Measurements from ENCODE around the gene HOXA3. TPM values are rescaled to one million over a fixed set of nuclear protein-coding genes. Genes with fewer than 3 reads are reported as not detected.
A peak's percentile ranks its signal among the peaks of the same experiment; 100 is the strongest.

HOXA3 gene
- total and polyA plus RNA-seq, 2 of the 13 experiments (the other 11 are each of a cell fraction or from before 2014, with no cell fraction given), result 2.9 to 4.6 TPM

DNA sequence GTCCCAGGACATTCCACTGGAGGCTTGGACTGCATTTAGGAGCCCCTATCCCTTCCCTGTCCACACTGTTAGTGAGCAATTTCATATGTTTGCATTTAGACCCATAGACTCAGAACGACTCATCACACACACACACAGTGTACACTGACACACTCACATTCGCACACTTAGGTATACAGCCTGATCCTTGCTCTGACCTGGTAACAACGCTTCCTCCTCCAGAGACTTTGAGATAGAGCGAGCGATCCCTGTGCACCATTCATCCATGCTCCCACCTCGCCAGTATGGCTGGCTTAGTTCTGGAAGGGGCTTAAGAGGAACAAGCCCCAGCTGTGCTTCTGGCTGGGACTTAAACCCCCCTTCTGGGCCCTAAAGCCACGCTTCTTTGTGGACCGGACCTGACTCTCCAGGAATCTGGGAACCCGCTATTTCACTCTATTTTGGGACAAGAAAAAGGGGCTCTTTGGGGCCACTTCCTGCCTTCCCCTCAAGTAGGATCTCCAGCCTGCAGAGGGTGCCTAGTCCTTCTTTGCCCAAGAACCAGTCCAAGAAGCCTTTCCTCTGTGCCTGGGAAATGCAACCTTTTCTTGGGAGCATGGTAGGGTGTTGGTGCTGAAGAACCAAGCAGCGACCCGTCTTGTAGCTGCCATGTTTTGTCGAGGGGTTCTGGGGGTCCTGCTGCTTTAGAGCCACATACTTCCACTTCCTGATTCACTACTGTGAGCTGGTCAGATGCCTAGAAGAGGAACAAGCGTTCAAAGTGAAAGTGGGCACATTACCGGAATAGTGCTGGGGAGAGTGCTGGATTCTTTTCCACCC lies 48.6 kb upstream of the HOXA3 start:
- no peaks in the 10 kb centered on the region for H3K79me2 ChIP-seq (ENCODE audit: insufficient read depth, low read length)
- ChIA-PET POLR2A (interaction anchor here (0.6 kb wide), 1 partner anchor 78 kb away, joined by 4 read pairs; no protein-coding TSS in a partner anchor), CTCF (ENCODE audit: low intra/inter-chr PET ratio, low total read pairs) (no interaction called here)
- in situ Hi-C loops (cut with HindIII; ENCODE audit: extremely low pct_ligation_motif_present, low pct_unique_long_range_greater_than_20kb), result loop anchor here (5.0 to 10.0 kb wide), 3 partner anchors 374 to 821 kb away; no protein-coding TSS in a partner anchor
- no peak overlapping the region for H3K9ac ChIP-seq (ENCODE audit: insufficient read depth, low read depth, low read length)
- FAIRE-seq (no peak), DNase-seq (ENCODE audit: low spot score) (no peak), ATAC-seq (peak; percentile 29)
- H3K4me2 ChIP-seq (ENCODE audit: low read depth, low read length), result peak overlapping the region; percentile 80
- H4K20me1 ChIP-seq (ENCODE audit: insufficient read depth, low read length), result peaks cover 3% of the 10 kb centered on the region; the same call in 1 of the 2 replicates
- intact Hi-C loops (cut with micrococcal nuclease; ENCODE audit: unreplicated experiment), result no loop called here
- no TSS peak for BruUV-seq (replicated peaks)
- H3K27me3 ChIP-seq (ENCODE audit: control insufficient read depth in 1 of 2, insufficient read depth in 2 of 2, low read length in 2 of 2), result peaks cover 17 to 80% of the 10 kb centered on the region in 2 experiments
- no peak overlapping the region for H3K27ac ChIP-seq (ENCODE audit: extremely low read length, insufficient read depth, low read length)
- H3K4me1 ChIP-seq (ENCODE audit: insufficient read depth, low read length), result peaks cover 35% of the 10 kb centered on the region
- H3K9me3 ChIP-seq (ENCODE audit: low read length), result no peaks in the 10 kb centered on the region
- peak; percentile 80 for TF ChIP-seq EZH2 (conservative IDR thresholded peaks at IDR 0.05; ENCODE audit: low read depth, low read length)
- TF ChIP-seq ZKSCAN5 (CRISPR knock-in tag; IDR thresholded peaks at IDR 0.05), result no peak
- peak overlapping the region; percentile 42 to 69 (median 42) for H3K4me3 ChIP-seq (replicated peaks in 1 of 3; ENCODE audit: insufficient read depth in 1 of 3, low read depth in 2 of 3, low read length in 3 of 3)
- WGBS (ENCODE audit: low lambda C conversion rate), result 16% methylated on average over 13 of the region's 14 CpGs
- no peak overlapping the region for H2AFZ ChIP-seq (ENCODE audit: low read length)
- no peaks in the 10 kb centered on the region for H3K36me3 ChIP-seq (replicated peaks in 1 of 2; ENCODE audit: control insufficient read depth in 1 of 2, insufficient read depth in 2 of 2, low read length in 2 of 2)

DNA sequence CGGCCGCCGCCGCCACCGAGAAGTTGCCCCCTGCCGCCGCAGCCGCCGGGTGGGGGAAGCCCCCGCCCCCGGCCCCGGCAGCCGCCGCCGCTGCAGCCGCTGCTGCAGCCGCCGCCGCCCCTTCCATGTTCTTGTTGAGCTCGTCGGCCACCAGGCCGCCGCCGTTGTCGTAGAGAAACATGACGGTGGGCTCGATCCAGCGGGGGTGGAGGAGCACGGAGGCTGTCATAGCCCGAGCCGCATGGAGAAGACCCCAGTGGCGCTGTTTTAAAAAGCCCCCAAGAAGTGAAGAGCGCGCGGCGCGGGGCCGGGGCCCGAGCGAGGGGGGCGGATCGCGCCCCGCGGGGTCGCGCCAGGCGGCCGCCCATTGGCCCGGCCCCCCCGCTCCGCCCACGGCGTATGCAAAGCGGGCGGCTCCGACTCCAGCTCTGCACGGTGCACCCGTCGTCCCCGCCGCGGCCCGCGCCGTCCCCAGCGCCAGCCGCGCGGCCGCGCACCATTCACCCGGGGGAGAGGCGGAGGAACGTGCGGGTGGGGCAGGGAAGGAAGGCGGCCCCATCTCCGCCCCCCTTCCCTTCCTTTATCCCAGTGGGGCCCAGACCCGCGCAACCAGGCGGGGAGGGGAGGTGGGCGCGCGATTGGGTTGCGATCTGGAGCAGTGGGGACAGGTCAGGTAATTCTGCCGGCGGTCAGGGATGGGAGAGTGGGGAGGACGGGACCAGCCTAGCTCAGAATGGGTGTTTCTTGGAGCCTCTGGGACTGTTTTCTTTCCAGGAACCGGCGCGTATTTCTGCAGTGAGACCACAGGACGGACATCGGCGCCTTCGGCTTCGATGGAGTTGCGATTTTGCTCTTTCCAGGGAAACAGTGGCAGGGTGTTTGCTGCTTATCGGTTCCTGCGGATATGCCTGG lies 47.7 kb upstream of the HOXA3 start, which contains the start of gene HOXA13:
HOXA13 (minus strand) TSS at position 243 of the 912 bp plus-strand sequence; CDS start at position 229, 14 bp downstream.
- H3K27me3 ChIP-seq (ENCODE audit: control insufficient read depth in 1 of 2, insufficient read depth in 2 of 2, low read length in 2 of 2), result peaks cover 17 to 72% of the 10 kb centered on the region in 2 experiments
- TF ChIP-seq EED (CRISPR knock-in tag; IDR thresholded peaks at IDR 0.05), result 0 out of 2 replicates have a peak, but pooled peaks have one; percentile 55
- TF ChIP-seq SMYD3 (CRISPR knock-in tag; IDR thresholded peaks at IDR 0.05), result no peak
- no peak for TF ChIP-seq DNMT1 (CRISPR knock-in tag; IDR thresholded peaks at IDR 0.05)
- no peak for TF ChIP-seq KDM5B (CRISPR knock-in tag; IDR thresholded peaks at IDR 0.05; ENCODE audit: borderline replicate concordance)
- no peak for TF ChIP-seq ETV5 (CRISPR knock-in tag; IDR thresholded peaks at IDR 0.05; ENCODE audit: borderline replicate concordance)
- TF ChIP-seq, protein P1, sequence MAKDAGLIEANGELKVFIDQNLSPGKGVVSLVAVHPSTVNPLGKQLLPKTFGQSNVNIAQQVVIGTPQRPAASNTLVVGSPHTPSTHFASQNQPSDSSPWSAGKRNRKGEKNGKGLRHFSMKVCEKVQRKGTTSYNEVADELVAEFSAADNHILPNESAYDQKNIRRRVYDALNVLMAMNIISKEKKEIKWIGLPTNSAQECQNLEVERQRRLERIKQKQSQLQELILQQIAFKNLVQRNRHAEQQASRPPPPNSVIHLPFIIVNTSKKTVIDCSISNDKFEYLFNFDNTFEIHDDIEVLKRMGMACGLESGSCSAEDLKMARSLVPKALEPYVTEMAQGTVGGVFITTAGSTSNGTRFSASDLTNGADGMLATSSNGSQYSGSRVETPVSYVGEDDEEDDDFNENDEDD (CRISPR knock-in tag; IDR thresholded peaks at IDR 0.05; ENCODE audit: borderline replicate concordance), result peak; percentile 37; the same call in 1 of the 2 replicates
- no peak for TF ChIP-seq HOXA3 (CRISPR knock-in tag; IDR thresholded peaks at IDR 0.05)
- no peak for TF ChIP-seq ZSCAN29 (CRISPR knock-in tag; conservative IDR thresholded peaks at IDR 0.05)
- TF ChIP-seq, protein P2, sequence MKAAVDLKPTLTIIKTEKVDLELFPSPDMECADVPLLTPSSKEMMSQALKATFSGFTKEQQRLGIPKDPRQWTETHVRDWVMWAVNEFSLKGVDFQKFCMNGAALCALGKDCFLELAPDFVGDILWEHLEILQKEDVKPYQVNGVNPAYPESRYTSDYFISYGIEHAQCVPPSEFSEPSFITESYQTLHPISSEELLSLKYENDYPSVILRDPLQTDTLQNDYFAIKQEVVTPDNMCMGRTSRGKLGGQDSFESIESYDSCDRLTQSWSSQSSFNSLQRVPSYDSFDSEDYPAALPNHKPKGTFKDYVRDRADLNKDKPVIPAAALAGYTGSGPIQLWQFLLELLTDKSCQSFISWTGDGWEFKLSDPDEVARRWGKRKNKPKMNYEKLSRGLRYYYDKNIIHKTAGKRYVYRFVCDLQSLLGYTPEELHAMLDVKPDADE (CRISPR knock-in tag; IDR thresholded peaks at IDR 0.05), result no peak

More for the DNA sequence above, 47.7 kb upstream of the HOXA3 start, which contains the start of gene HOXA13:
- Histone ChIP-seq H3K9me3 (ENCODE audit: low read length) (no peaks in the 10 kb centered on the region), H4K20me1 (ENCODE audit: insufficient read depth, low read length) (peaks cover 3% of the 10 kb centered on the region; the same call in 1 of the 2 replicates), H3K27ac (ENCODE audit: extremely low read length, insufficient read depth, low read length) (no peak within 1 kb of the TSS), H3K79me2 (ENCODE audit: insufficient read depth, low read length) (no peaks in the 10 kb centered on the region), H3K4me3 (replicated peaks in 1 of 3; ENCODE audit: insufficient read depth in 1 of 3, low read depth in 2 of 3, low read length in 3 of 3) (peak within 1 kb of the TSS; percentile 46 to 69 (median 56)), H3K9ac (ENCODE audit: insufficient read depth, low read depth, low read length) (no peak within 1 kb of the TSS), H3K4me1 (ENCODE audit: insufficient read depth, low read length) (peaks cover 35% of the 10 kb centered on the region), H3K36me3 (replicated peaks in 1 of 2; ENCODE audit: control insufficient read depth in 1 of 2, insufficient read depth in 2 of 2, low read length in 2 of 2) (no peaks in the 10 kb centered on the region), H2AFZ (ENCODE audit: low read length) (no peak within 1 kb of the TSS), H3K4me2 (ENCODE audit: low read depth, low read length) (peak within 1 kb of the TSS; percentile 80)
- DNase-seq (ENCODE audit: low spot score) (no peak), FAIRE-seq (no peak), ATAC-seq (peak; percentile 81)
- CTCF ChIA-PET (ENCODE audit: low intra/inter-chr PET ratio, low total read pairs), result no interaction called here
- POLR2A ChIA-PET, result no interaction called here
- BruUV-seq (replicated peaks), result no TSS peak
- intact Hi-C loops (cut with micrococcal nuclease; ENCODE audit: unreplicated experiment) (loop anchor here (5.0 to 10.0 kb wide), 2 partner anchors 405 to 572 kb away; no protein-coding TSS in a partner anchor), in situ Hi-C loops (cut with HindIII; ENCODE audit: extremely low pct_ligation_motif_present, low pct_unique_long_range_greater_than_20kb) (loop anchor here (5.0 to 10.0 kb wide), 3 partner anchors 375 to 822 kb away; no protein-coding TSS in a partner anchor)
- 9% methylated on average over 25 of the region's 99 CpGs for WGBS (ENCODE audit: low lambda C conversion rate)

Measured in HepG2 (cell line).